IMR-90 (cell line): Measurements from ENCODE around the gene OGT. TPM values are rescaled to one million over a fixed set of nuclear protein-coding genes. Genes with fewer than 3 reads are reported as not detected.

Source experiments
- ATAC-seq: fragments of 200-7000 bp; cut with Tn5 transposase; 2 replicates; pipeline ENCODE4 v1.9.1; 2020; ENCODE audit warnings: low read depth, mild to moderate bottlenecking, moderate library complexity
- BruUV-seq: library from RNA; stranded (reverse); fragments of 400-500 nt; replicated peaks from 2 replicates; lab custom pipeline; 2021; lab: Mats Ljungman, UMichigan
- CTCF ChIA-PET: fragments of 300-600 bp; formaldehyde crosslinking; extraction: SDS; loops from one replicate; lab custom pipeline; 2021; ENCODE audit warnings: antibody characterized with exemption; lab: Yijun Ruan, JAX
- POLR2A ChIA-PET: fragments of 300-600 bp; sonication (Branson Sonifier 250); formaldehyde crosslinking; loops from one replicate; lab custom pipeline; 2022; ENCODE audit warnings: antibody characterized with exemption; ENCODE audit not compliant: unreplicated experiment; lab: Charles Lee
- DNase-seq: peaks from one replicate; pipeline ENCODE4 v3.0.0; 2013
- H2AFZ ChIP-seq: replicated peaks from 2 replicates; pipeline ENCODE3; 2013; ENCODE audit warnings: low read length, mild to moderate bottlenecking; ENCODE audit not compliant: poor library complexity
- H2AK5ac ChIP-seq: 2 replicates; pipeline ENCODE4 v1.6.1; 2013; ENCODE audit warnings: low read depth, low read length, inconsistent platforms
- H2AK9ac ChIP-seq: replicated peaks from 2 replicates; pipeline ENCODE3; 2013; ENCODE audit warnings: mild to moderate bottlenecking, low read depth, low read length, moderate library complexity; ENCODE audit not compliant: poor library complexity
- H2BK120ac ChIP-seq: 2 replicates; pipeline ENCODE4 v1.6.1; 2013; ENCODE audit warnings: low read depth, low read length, inconsistent platforms
- H2BK15ac ChIP-seq: 3 replicates; pipeline ENCODE4 v1.6.1; 2013; ENCODE audit warnings: low read depth, low read length, inconsistent platforms
- H2BK20ac ChIP-seq: 2 replicates; pipeline ENCODE4 v1.6.1; 2013; ENCODE audit warnings: low read depth, mild to moderate bottlenecking, inconsistent platforms, low read length, moderate library complexity
- H2BK5ac ChIP-seq: 2 replicates; pipeline ENCODE4 v1.6.1; 2013; ENCODE audit warnings: mild to moderate bottlenecking, low read depth, low read length, inconsistent platforms; ENCODE audit not compliant: poor library complexity, severe bottlenecking
- H3K14ac ChIP-seq: replicated peaks from 2 replicates; pipeline ENCODE4 v1.6.1; 2013; ENCODE audit warnings: low read depth, low read length, inconsistent platforms
- H3K18ac ChIP-seq: 2 replicates; pipeline ENCODE4 v1.6.1; 2013; ENCODE audit warnings: low read depth, low read length, control low read depth
- H3K23ac ChIP-seq: 2 replicates; pipeline ENCODE4 v1.6.1; 2013; ENCODE audit warnings: low read depth, low read length, inconsistent platforms
- H3K27ac ChIP-seq: 2 replicates; pipeline ENCODE4 v1.5.1; 2013; ENCODE audit warnings: mild to moderate bottlenecking, control low read depth, low read length; ENCODE audit not compliant: insufficient read depth
- H3K27me3 ChIP-seq: 2 replicates; pipeline ENCODE4 v1.6.1; 2013; ENCODE audit warnings: low read length; ENCODE audit not compliant: control insufficient read depth, insufficient read depth
- H3K36me3 ChIP-seq: 2 replicates; pipeline ENCODE4 v1.6.1; 2013; ENCODE audit warnings: low read length, mixed read lengths; ENCODE audit not compliant: control insufficient read depth, insufficient read depth
- H3K4ac ChIP-seq: 2 replicates; pipeline ENCODE4 v1.6.1; 2013; ENCODE audit warnings: low read depth, low read length, inconsistent platforms
- H3K4me1 ChIP-seq: 2 replicates; pipeline ENCODE4 v1.6.1; 2013; ENCODE audit warnings: low read length, mixed read lengths; ENCODE audit not compliant: control insufficient read depth, insufficient read depth
- H3K4me2 ChIP-seq: 2 replicates; pipeline ENCODE4 v1.6.1; 2013; ENCODE audit warnings: low read depth, mild to moderate bottlenecking, control low read depth, low read length, moderate library complexity
- H3K4me3 ChIP-seq: 2 replicates; pipeline ENCODE4 v1.5.1; 2013; ENCODE audit warnings: low read depth, mild to moderate bottlenecking, control low read depth, low read length, moderate library complexity; ENCODE audit not compliant: insufficient read depth
- H3K56ac ChIP-seq: 2 replicates; pipeline ENCODE4 v1.6.1; 2013; ENCODE audit warnings: low read length, inconsistent platforms; ENCODE audit not compliant: insufficient read depth; ENCODE audit errors: extremely low read depth
- H3K79me1 ChIP-seq, 2 experiments: 2 replicates each; pipeline ENCODE4 v1.6.1; 2013; ENCODE audit warnings: low read length in 2 of 2, inconsistent platforms in 1 of 2, low read depth in 1 of 2
- H3K9ac ChIP-seq: 2 replicates; pipeline ENCODE4 v1.6.1; 2013; ENCODE audit warnings: low read depth, low read length, control low read depth
- H3K9me1 ChIP-seq: 2 replicates; pipeline ENCODE4 v1.6.1; 2013; ENCODE audit warnings: low read length, inconsistent platforms; ENCODE audit not compliant: insufficient read depth
- H3K9me3 ChIP-seq: 2 replicates; pipeline ENCODE4 v1.6.1; 2013; ENCODE audit warnings: low read length; ENCODE audit not compliant: control insufficient read depth, insufficient read depth
- H4K20me1 ChIP-seq: 2 replicates; pipeline ENCODE4 v1.6.1; 2013; ENCODE audit warnings: low read length, inconsistent platforms; ENCODE audit not compliant: insufficient read depth
- H4K5ac ChIP-seq: 2 replicates; pipeline ENCODE4 v1.6.1; 2013; ENCODE audit warnings: mild to moderate bottlenecking, low read depth, low read length, control low read depth
- H4K8ac ChIP-seq, 2 experiments: 2 replicates each; pipeline ENCODE4 v1.6.1; 2013; ENCODE audit warnings: low read depth in 2 of 2, low read length in 2 of 2, control low read depth in 1 of 2, inconsistent platforms in 1 of 2
- H4K91ac ChIP-seq: 2 replicates; pipeline ENCODE4 v1.6.1; 2013; ENCODE audit warnings: low read depth, low read length, inconsistent platforms; ENCODE audit not compliant: insufficient read depth
- BHLHE40 ChIP-seq: fragments of 150-350 bp; IDR thresholded peaks from 2 replicates; pipeline ENCODE4 v1.6.1; 2016; ENCODE audit warnings: mild to moderate bottlenecking, low read depth, low read length
- CEBPB ChIP-seq: IDR thresholded peaks from 2 replicates; pipeline ENCODE4 v1.6.1; 2012; ENCODE audit warnings: low read depth, low read length, improper control_type of control experiment
- CHD1 ChIP-seq: IDR thresholded peaks from 2 replicates; pipeline ENCODE4 v1.6.1; 2012; ENCODE audit warnings: low read depth, low read length, improper control_type of control experiment
- MAFK ChIP-seq: IDR thresholded peaks from 2 replicates; pipeline ENCODE4 v1.6.1; 2012; ENCODE audit warnings: low read depth, low read length, improper control_type of control experiment
- MAZ ChIP-seq: IDR thresholded peaks from 2 replicates; pipeline ENCODE4 v1.6.1; 2012; ENCODE audit warnings: low read depth, mild to moderate bottlenecking, low read length, improper control_type of control experiment, moderate library complexity, borderline replicate concordance
- MXI1 ChIP-seq: IDR thresholded peaks from 2 replicates; pipeline ENCODE4 v1.6.1; 2012; ENCODE audit warnings: low read depth, mild to moderate bottlenecking, low read length, moderate library complexity, borderline replicate concordance
- NFE2L2 ChIP-seq: fragments of 150-350 bp; IDR thresholded peaks from 2 replicates; pipeline ENCODE4 v1.6.1; 2016; ENCODE audit warnings: low read depth, mild to moderate bottlenecking, low read length
- RAD21 ChIP-seq: IDR thresholded peaks from 2 replicates; pipeline ENCODE4 v1.6.1; 2012; ENCODE audit warnings: low read length, improper control_type of control experiment
- RCOR1 ChIP-seq: IDR thresholded peaks from 2 replicates; pipeline ENCODE4 v1.6.1; 2012; ENCODE audit warnings: mild to moderate bottlenecking, low read length, improper control_type of control experiment; ENCODE audit not compliant: insufficient replicate concordance
- RFX5 ChIP-seq: IDR thresholded peaks from 2 replicates; pipeline ENCODE4 v1.8.0; 2012; ENCODE audit warnings: low read depth, mild to moderate bottlenecking, low read length, moderate library complexity
- SMC3 ChIP-seq: fragments of 150-350 bp; IDR thresholded peaks from 2 replicates; pipeline ENCODE4 v1.6.1; 2016; ENCODE audit warnings: low read depth, mild to moderate bottlenecking, antibody characterized with exemption, low read length, moderate library complexity
- USF2 ChIP-seq: fragments of 150-350 bp; IDR thresholded peaks from 2 replicates; pipeline ENCODE4 v1.6.1; 2017; ENCODE audit warnings: mild to moderate bottlenecking, antibody characterized with exemption, low read length, low read depth
- WGBS, 2 experiments: methylation state at CpG; one replicate each; pipeline versions ENCODE4 v1.1.5 to v1.1.7; 2013; ENCODE audit warnings: missing lambda C conversion rate in 2 of 2; ENCODE audit not compliant: insufficient read length in 1 of 2; ENCODE audit errors: extremely low coverage in 2 of 2; 5-methylcytosine and 5-hydroxymethylcytosine counted together
- dilution Hi-C: fragments of 300-500 bp; cut with HindIII; formaldehyde crosslinking; loops from one replicate; pipeline ENCODE4 v1.14.3; 2018; ENCODE audit warnings: low sequenced_read_pairs; ENCODE audit not compliant: unreplicated experiment
- in situ Hi-C: fragments of 300-500 bp; cut with MboI; formaldehyde crosslinking; loops from 3 replicates; pipeline ENCODE4 v1.14.3; 2019; ENCODE audit warnings: low sequenced_read_pairs, inconsistent platforms, mixed read lengths
- intact Hi-C: fragments of 100-400 bp; cut with micrococcal nuclease; formaldehyde crosslinking; loops from 2 replicates; pipeline ENCODE4 v1.10.0; 2022
- polyA plus RNA-seq, 3 experiments: library from polyadenylated mRNA; depleted of rRNA; stranded (reverse); fragments of >200 nt; gene quantifications; 2 replicates each; pipeline ENCODE4 v1.2.3, GENCODE V29; 2012; ENCODE audit warnings: low replicate concordance in 1 of 3
- total RNA-seq: library from RNA; depleted of rRNA; stranded (reverse); fragments of >200 nt; gene quantifications from 2 replicates; pipeline ENCODE4 v1.2.3, GENCODE V29; 2012
- TF ChIP-seq, protein P1 (sequence below): conservative IDR thresholded peaks from 2 replicates; pipeline ENCODE4 v1.5.1; 2012; ENCODE audit warnings: mild to moderate bottlenecking, low read depth, low read length, improper control_type of control experiment
- TF ChIP-seq, protein P2 (sequence below): fragments of 150-350 bp; IDR thresholded peaks from 2 replicates; pipeline ENCODE4 v1.6.1; 2016; ENCODE audit warnings: low read depth, mild to moderate bottlenecking, low read length, moderate library complexity, borderline replicate concordance

OGT gene
- total and polyA plus RNA-seq, 2 of the 4 experiments (the other 2 are of a cell fraction): 80.7 to 113 TPM

GRCh38 chrX:71606536-71607216 lies 73.8 kb downstream of the OGT start:
- Histone ChIP-seq H3K4me3 (no peak overlapping the region), H3K4ac (no peak overlapping the region), H3K23ac (no peak overlapping the region), H2AFZ (no peak overlapping the region), H3K79me1 (no peaks in the 10 kb centered on the region), H2AK9ac (no peak overlapping the region), H3K27me3 (peaks cover 4% of the 10 kb centered on the region), H3K4me2 (no peak overlapping the region), H3K27ac (no peak overlapping the region), H3K56ac (no peak overlapping the region), H3K36me3 (peaks cover 42% of the 10 kb centered on the region), H4K5ac (no peak overlapping the region), H4K8ac (no peak overlapping the region), H4K91ac (no peak overlapping the region), H2AK5ac (no peak overlapping the region), H3K9me3 (peaks cover 13% of the 10 kb centered on the region), H3K9me1 (no peaks in the 10 kb centered on the region), H2BK5ac (no peak overlapping the region), H2BK20ac (no peak overlapping the region), H2BK15ac (no peak overlapping the region), H3K14ac (no peak overlapping the region), H3K9ac (no peak overlapping the region), H3K18ac (no peak overlapping the region), H2BK120ac (no peak overlapping the region), H3K4me1 (no peaks in the 10 kb centered on the region), H4K20me1 (no peaks in the 10 kb centered on the region)
- TF ChIP-seq BHLHE40 (no peak), MAFK (no peak), CHD1 (no peak), USF2 (no peak), NFE2L2 (no peak), MXI1 (no peak), RFX5 (no peak), CEBPB (no peak), MAZ (no peak), RAD21 (no peak), SMC3 (no peak), RCOR1 (no peak)
- TF ChIP-seq, protein P1, sequence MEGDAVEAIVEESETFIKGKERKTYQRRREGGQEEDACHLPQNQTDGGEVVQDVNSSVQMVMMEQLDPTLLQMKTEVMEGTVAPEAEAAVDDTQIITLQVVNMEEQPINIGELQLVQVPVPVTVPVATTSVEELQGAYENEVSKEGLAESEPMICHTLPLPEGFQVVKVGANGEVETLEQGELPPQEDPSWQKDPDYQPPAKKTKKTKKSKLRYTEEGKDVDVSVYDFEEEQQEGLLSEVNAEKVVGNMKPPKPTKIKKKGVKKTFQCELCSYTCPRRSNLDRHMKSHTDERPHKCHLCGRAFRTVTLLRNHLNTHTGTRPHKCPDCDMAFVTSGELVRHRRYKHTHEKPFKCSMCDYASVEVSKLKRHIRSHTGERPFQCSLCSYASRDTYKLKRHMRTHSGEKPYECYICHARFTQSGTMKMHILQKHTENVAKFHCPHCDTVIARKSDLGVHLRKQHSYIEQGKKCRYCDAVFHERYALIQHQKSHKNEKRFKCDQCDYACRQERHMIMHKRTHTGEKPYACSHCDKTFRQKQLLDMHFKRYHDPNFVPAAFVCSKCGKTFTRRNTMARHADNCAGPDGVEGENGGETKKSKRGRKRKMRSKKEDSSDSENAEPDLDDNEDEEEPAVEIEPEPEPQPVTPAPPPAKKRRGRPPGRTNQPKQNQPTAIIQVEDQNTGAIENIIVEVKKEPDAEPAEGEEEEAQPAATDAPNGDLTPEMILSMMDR: no peak
- TF ChIP-seq, protein P2, sequence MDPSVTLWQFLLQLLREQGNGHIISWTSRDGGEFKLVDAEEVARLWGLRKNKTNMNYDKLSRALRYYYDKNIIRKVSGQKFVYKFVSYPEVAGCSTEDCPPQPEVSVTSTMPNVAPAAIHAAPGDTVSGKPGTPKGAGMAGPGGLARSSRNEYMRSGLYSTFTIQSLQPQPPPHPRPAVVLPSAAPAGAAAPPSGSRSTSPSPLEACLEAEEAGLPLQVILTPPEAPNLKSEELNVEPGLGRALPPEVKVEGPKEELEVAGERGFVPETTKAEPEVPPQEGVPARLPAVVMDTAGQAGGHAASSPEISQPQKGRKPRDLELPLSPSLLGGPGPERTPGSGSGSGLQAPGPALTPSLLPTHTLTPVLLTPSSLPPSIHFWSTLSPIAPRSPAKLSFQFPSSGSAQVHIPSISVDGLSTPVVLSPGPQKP: no peak
- ChIA-PET POLR2A (no interaction called here), CTCF (interaction anchor here (0.6 kb wide), 1 partner anchor 1215 kb away, joined by 3 read pairs; no protein-coding TSS in a partner anchor)
- DNase-seq: no peak
- dilution Hi-C loops (no loop called here), intact Hi-C loops (no loop called here), in situ Hi-C loops (no loop called here)
- no peak for ATAC-seq
- no TSS peak for BruUV-seq
- 90 to 100% methylated on average over 1 to 2 of the region's 9 CpGs for WGBS, 2 experiments
